OCI-LY3 (cell line): ENCODE results near the gene CAMK2A.

Source experiments
- H2AFZ ChIP-seq: fragments of 200-600, 300-600 bp; shearing (Covaris generic); 2 replicates; pipeline ENCODE4 v1.6.0; 2014; ENCODE audit warnings: antibody characterized with exemption, low read depth, low read length
- H3K27ac ChIP-seq: fragments of 200-600, 300-600 bp; sonication (generic); 2 replicates; pipeline ENCODE4 v1.5.1; 2014; ENCODE audit warnings: mild to moderate bottlenecking, low read length, moderate library complexity, mixed read lengths
- H3K27me3 ChIP-seq: fragments of 200-600, 300-600 bp; sonication (generic); 2 replicates; pipeline ENCODE4 v1.6.1; 2014; ENCODE audit warnings: low read depth, low read length, mixed read lengths
- H3K36me3 ChIP-seq: fragments of 200-600, 300-600 bp; sonication (generic); replicated peaks from 2 replicates; pipeline ENCODE3; 2014; ENCODE audit warnings: low read depth, low read length, mixed read lengths
- H3K4me1 ChIP-seq: fragments of 300-600, 200-600 bp; sonication (generic); 2 replicates; pipeline ENCODE4 v1.6.1; 2014; ENCODE audit warnings: low read length, mixed read lengths
- H3K4me2 ChIP-seq: fragments of 200-600, 300-600 bp; sonication (generic); 2 replicates; pipeline ENCODE4 v1.6.1; 2014; ENCODE audit warnings: low read length, mixed read lengths
- H3K4me3 ChIP-seq: fragments of 300-600, 200-600 bp; sonication (generic); 2 replicates; pipeline ENCODE4 v1.5.1; 2014; ENCODE audit warnings: antibody characterized with exemption, mild to moderate bottlenecking, low read length, moderate library complexity
- H3K79me2 ChIP-seq: fragments of 300-600, 200-600 bp; shearing (Covaris generic); 2 replicates; pipeline ENCODE4 v1.6.1; 2014; ENCODE audit warnings: mild to moderate bottlenecking, low read length, mixed read lengths
- H3K9ac ChIP-seq: fragments of 300-600, 200-600 bp; shearing (Covaris generic); 2 replicates; pipeline ENCODE4 v1.6.0; 2014; ENCODE audit warnings: mild to moderate bottlenecking, low read length, moderate library complexity
- H3K9me3 ChIP-seq: fragments of 200-600, 300-600 bp; shearing (Covaris generic); 2 replicates; pipeline ENCODE4 v1.6.1; 2014; ENCODE audit warnings: low read length, mixed read lengths; ENCODE audit not compliant: insufficient read depth
- H4K20me1 ChIP-seq: fragments of 200-600, 300-600 bp; sonication (generic); 2 replicates; pipeline ENCODE4 v1.6.1; 2016; ENCODE audit warnings: low read length, mixed read lengths; ENCODE audit not compliant: insufficient read depth
- CTCF ChIP-seq: fragments of 200-600, 300-600 bp; sonication (generic); IDR thresholded peaks from 2 replicates; pipeline ENCODE4 v1.5.1; 2014; ENCODE audit warnings: antibody characterized with exemption, low read length, low read depth
- EZH2phosphoT487 ChIP-seq: fragments of 200-600 bp; shearing (Covaris generic); IDR thresholded peaks from 2 replicates; pipeline ENCODE4 v1.6.1; 2018; ENCODE audit warnings: antibody characterized with exemption, mixed run types, low read depth

CAMK2A gene

DNA sequence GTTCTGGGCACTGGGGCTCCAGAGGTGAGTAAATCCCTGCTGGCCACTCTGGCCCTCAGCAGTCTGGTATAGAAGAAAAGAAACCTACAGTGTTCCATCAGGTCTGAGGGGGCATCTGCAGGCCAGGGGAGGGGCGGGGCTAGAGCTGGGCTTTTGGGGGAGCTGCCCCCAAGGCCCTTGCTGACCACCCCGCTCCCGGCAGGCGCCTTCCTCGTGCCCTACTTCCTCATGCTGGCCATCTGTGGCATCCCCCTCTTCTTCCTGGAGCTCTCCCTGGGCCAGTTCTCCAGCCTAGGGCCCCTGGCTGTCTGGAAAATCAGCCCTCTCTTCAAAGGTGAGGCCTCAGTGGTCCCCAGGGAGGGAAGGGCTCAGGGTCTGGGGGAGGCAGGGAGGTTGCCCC is 93.1 kb downstream of the CAMK2A start:
- H3K4me1 ChIP-seq = no peaks in the 10 kb centered on the region
- TF ChIP-seq EZH2phosphoT487 = no peak
- TF ChIP-seq CTCF = no peak
- H3K36me3 ChIP-seq = no peaks in the 10 kb centered on the region
- no peaks in the 10 kb centered on the region for H4K20me1 ChIP-seq
- H3K27ac ChIP-seq = no peak overlapping the region
- no peak overlapping the region for H3K4me2 ChIP-seq
- no peaks in the 10 kb centered on the region for H3K79me2 ChIP-seq
- no peak overlapping the region for H2AFZ ChIP-seq
- peaks cover 5% of the 10 kb centered on the region; the same call in 1 of the 2 replicates for H3K27me3 ChIP-seq
- H3K9ac ChIP-seq = no peak overlapping the region
- H3K4me3 ChIP-seq = no peak overlapping the region
- no peaks in the 10 kb centered on the region for H3K9me3 ChIP-seq

- Histone ChIP-seq H3K4me1 (no peaks in the 10 kb centered on the region), H3K36me3 (no peaks in the 10 kb centered on the region), H3K27me3 (peaks cover 5% of the 10 kb centered on the region; the same call in 1 of the 2 replicates), H3K27ac (no peak overlapping the region), H3K4me2 (no peak overlapping the region), H4K20me1 (no peaks in the 10 kb centered on the region), H2AFZ (no peak overlapping the region), H3K9me3 (no peaks in the 10 kb centered on the region), H3K79me2 (no peaks in the 10 kb centered on the region), H3K9ac (no peak overlapping the region), H3K4me3 (no peak overlapping the region)
- TF ChIP-seq CTCF = no peak
- no peak for TF ChIP-seq EZH2phosphoT487
These were observed 93.7 kb downstream of the CAMK2A start for GRCh38 chr5:150195736-150196485.

- no peak for TF ChIP-seq CTCF
- no peak for TF ChIP-seq EZH2phosphoT487
- Histone ChIP-seq H3K36me3 (no peaks in the 10 kb centered on the region), H3K27me3 (peaks cover 3% of the 10 kb centered on the region; the same call in 1 of the 2 replicates), H3K4me1 (no peaks in the 10 kb centered on the region), H3K9me3 (no peaks in the 10 kb centered on the region), H3K4me2 (no peak overlapping the region), H3K4me3 (no peak overlapping the region), H2AFZ (no peak overlapping the region), H3K9ac (no peak overlapping the region), H3K27ac (no peak overlapping the region), H4K20me1 (no peaks in the 10 kb centered on the region), H3K79me2 (no peaks in the 10 kb centered on the region)
These were observed 97.1 kb downstream of the CAMK2A start for GRCh38 chr5:150192462-150192861.

DNA sequence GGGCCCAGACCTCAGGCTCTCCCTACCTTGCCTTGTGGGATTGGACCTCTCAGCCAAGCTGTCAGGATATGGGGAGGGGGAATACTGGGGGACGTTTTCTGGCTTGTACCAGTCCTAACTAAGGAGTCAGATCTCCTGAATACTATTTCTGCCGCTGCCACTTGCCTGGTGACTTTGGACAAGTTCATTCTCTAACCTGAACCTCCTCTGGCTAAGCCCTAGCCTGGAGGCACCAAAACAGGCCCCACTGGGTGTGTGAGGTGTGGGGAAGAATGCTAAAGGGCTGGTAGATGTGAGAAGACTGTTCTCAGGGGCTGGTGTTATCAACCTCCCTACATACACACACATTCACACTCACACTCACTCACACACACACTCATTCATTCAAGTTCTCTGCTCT is 98.6 kb downstream of the CAMK2A start:
- H3K79me2 ChIP-seq = no peaks in the 10 kb centered on the region
- peaks cover 3% of the 10 kb centered on the region; the same call in 1 of the 2 replicates for H3K27me3 ChIP-seq
- no peaks in the 10 kb centered on the region for H3K9me3 ChIP-seq
- no peak for TF ChIP-seq CTCF
- TF ChIP-seq EZH2phosphoT487 = no peak
- H3K4me2 ChIP-seq = no peak overlapping the region
- H3K4me1 ChIP-seq = no peaks in the 10 kb centered on the region
- H3K9ac ChIP-seq = no peak overlapping the region
- no peaks in the 10 kb centered on the region for H3K36me3 ChIP-seq
- H2AFZ ChIP-seq = no peak overlapping the region
- H3K27ac ChIP-seq = no peak overlapping the region
- no peak overlapping the region for H3K4me3 ChIP-seq
- H4K20me1 ChIP-seq = no peaks in the 10 kb centered on the region
